Hindlimb muscle (tissue), 1 donor: Measurements from ENCODE around the gene DYNLT1. TPM values are rescaled to one million over a fixed set of nuclear protein-coding genes. Genes with fewer than 3 reads are reported as not detected.
"Not testable (repeated sequence)": the region's sequence is repeated elsewhere in the genome, so short reads cannot be mapped to it uniquely, and the experiment has no call there.

ENCODE experiments used
- DNase-seq: peaks from one replicate; pipeline ENCODE4 v3.0.0-alpha.2; 2013
- polyA plus RNA-seq: library from polyadenylated mRNA; unstranded; fragments of 120-200 nt; gene quantifications from one replicate; pipeline ENCODE4 v1.2.1, GENCODE V29; 2013; ENCODE audit not compliant: insufficient read length

Gene DYNLT1
- polyA plus RNA-seq, result 71.5 TPM

DNA sequence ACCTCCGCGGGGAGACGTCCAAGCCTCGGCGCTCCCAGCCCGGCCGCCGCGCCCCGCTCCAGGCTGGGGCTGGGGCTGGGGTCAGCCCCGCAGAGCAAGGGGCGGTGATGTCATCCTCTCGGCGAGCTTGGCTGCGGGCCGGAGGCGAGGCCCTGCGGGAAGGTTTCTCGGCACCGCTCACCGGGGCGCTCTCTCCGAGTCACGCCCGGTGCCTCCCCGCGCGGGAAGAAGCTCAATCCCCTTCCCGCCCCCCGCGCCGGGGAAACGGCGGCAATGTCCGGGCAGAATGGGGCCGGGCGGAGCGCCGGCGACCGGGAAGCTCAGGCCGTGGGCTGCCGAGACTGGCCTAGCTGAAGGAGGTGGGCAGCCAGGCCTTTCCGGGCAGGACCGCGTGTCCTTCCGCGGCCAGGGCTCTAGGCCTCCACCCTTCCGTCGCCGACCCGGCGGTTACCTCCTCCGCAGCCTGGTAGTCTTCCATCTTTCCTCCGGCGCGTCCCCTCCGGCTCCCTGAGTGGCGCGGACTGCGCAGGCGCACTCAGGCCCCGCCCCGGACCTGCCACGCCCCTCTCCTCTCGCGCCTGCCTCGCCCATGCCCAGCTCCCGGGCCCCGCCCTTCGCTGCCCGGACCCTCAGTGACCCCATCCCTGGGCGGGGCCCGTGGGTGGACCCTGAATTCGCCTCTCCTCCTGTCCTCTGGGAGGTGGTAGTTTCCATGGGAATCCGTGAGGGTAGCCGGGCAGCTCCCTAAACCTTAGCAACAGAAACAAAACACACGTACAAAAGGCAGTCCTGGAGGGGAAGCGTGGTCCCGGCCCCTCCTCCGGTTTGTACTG lies at the start of gene DYNLT1:
Gene DYNLT1 (minus strand): TSS at position 513 of the 833 bp plus-strand sequence. CDS start 35 bp downstream, at position 478.
- peak; percentile 93 for DNase-seq

DNA sequence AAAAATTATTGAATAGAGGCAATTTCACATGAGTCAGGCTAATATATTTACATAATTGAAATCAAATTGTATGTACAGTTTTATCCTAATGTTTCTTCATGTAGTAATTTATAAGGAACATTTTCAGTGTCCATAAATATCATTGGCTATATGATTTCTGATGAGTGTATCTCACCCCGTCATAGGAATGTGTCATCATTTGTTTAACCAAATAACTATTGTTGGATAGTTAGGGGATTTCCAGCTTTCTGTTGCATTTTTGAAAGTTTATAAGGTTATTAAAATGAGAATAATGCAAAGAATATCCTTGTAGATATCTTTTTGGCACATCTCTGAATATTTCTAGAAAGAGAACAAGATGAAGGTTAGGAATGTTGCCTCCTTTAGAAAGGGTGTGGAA lies 44.3 kb upstream of the DYNLT1 start:
- DNase-seq, result no peak

DNA sequence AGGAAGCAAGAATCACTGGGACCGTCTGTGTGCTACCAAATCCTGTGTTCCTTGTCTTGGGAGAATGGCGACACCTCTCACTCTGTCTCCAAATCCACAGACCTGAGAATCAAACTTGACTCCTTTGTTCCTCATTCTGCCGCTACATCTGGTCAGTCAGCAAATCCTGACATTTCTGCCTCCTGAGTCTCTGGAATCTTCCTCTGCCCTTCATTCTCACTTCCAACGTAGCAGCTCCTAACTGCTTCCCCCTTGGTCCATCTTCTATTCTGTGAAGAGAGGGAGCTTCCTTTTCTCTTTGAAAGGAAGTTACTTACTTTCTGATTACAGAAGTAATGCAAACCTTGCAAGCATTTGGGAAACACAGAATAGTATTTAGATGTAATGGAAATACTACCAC lies 43.0 kb upstream of the DYNLT1 start:
- DNase-seq, result no peak

DNA sequence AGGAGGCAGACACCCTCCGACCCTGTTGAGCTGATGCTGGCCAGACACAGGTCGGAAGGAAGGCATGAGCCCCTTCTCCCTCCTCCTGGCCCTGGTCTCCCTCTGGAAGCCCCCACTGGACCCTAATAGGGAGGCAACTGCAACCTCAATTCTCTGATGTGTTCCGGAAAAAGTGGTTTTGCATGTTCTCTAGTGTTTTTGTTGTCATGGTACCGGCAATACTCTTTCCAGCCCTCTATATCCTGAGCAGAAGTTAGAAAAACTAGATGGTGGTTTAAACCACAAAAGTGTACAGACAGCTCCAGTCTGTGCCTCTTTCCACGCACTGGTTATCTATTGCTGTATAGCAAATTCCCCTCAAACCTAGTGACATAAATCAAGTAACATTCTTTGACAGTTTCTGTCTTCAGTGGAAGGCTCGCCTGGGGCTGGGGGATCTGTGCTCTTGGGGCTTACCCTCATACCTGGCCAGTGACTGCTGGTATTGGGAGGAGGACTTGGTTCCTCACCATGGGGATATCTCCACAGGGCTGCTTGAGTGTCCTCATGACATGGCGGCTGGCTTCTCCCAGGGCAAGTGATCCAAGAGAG lies 42.3 kb upstream of the DYNLT1 start:
- no peak for DNase-seq

DNA sequence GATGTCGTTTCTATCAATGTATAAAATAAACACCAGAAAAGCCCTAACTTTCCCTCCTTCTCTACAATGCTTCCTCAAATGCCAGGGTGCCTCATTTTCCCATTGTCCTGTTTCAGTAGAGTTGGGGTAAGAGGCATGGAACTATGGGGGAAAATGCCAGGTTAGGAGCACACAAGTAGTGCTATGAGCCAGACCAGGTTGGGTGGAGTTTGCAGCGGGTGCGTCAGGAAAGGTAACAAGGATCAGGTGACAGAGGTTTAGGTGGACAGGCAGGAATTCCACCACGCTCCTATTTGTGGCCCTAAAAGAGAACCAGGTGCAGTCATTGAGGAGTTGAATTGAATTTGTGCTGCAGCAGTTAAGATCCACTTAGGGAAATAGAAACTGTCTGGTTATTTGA lies 41.8 kb upstream of the DYNLT1 start:
- no peak for DNase-seq

DNA sequence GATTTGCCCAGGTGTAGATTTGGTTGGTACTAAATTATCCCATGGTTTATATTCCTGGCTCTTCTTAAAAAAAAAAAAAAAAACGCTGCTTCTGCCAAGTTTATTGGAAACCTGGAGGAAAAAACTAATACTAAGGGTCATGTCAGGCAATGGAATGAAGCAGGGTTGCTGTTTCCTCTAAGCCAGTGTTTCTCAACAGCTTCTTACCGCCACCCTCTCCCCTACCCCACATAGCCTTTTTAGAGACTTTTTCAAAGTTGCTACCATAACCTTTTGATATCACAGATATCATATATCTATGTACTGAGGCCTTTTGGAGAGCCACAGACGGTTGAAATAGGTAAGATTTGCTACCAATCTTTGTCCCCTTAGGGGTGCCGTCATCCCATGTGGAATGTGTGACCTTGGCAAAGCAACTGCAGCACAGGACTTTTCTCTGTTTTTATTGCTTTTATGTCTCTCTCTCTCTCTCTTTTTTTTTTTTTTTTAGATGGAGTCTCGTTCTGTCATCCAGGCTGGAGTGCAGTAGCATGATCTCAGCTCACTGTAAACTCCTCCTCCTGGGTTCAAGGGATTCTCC lies 40.3 kb upstream of the DYNLT1 start:
- DNase-seq, result no peak

DNA sequence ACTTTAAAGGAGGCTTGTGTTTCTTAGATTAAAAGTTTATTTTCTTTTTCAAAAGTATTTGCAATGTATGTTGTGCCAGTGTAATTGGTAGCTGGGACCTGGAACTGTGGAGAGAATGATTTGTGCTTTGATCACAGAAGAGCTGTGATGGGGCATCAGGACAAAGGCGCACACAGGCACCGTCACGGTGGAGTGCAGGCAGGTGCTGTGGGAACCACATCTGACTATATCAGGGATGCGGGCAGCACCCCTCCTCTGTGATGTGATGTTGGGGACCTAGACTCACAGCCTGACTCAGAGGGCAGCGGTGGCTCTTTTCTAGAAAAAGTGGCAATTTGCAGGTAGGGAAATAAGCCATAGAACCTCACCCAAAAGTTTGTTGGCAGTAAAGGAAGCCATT lies 39.8 kb upstream of the DYNLT1 start:
- DNase-seq, result no peak

DNA sequence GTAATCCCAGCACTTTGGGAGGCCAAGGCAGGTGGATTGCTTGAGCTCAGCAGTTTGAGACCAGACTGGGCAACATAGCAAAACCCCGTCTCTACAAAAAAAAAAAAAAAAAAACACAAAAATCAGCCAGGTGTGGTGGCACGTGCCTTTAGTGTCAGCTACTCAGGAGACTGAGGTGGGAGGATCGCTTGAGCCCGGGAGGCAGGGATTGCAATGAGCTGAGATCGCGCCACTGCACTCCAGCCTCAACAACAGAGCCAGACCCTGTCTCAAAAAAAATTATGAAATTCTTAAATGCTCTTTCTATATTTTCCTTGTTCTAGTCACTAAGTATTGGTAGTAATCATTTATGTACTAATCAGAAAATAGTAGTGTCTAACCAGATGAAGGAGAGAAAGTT lies 35.9 kb upstream of the DYNLT1 start:
- DNase-seq, result no peak

DNA sequence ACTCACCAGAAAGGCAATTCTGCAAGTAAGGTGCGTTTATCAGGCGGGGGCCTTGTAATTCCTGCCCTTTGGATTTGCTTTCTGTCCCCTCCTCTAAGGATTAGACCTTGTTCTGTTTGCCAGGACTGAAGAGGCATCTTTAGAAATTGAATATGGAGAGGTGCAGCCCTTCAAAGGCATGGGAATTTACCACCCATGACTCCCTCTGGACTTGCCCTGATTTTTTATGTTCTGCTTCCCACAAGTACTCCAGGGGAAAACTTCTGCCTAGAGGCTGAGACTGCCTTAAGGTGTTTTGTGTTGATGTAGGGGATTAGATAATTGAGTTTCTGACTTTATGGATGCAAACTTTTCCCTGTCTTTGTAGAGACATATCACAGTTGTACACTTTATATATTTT lies 35.5 kb upstream of the DYNLT1 start:
- no peak for DNase-seq

DNA sequence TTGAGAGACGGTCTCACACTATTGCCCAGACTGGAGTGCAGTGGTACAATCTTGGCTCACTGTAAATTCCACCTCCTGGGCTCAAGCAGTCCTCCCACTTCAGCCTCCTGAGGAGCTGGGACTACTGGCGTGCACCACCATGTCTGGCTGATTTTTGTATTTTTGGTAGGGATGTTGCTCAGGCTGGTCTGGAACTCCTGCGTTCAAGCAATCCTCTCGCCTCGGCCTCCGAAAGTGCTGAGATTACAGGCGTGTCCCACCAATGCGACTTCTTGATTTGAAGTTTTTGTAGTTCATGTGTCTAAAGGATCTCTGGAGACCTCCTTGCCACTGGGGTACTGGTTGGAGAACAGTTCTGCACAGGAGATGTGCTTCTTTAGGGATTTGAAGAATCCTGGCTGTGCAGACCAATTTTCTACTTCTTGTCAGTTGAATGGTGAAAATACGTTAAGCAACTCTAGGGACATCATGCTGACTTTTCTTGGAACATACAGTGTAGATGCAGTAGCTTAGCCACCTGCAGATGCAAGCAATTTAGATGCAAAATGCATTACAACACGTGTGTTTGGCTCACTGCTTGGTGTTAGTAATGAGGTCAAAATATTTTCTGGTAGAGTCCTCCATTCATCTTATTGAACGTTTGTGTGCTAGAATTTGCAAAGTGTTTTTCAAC lies 33.5 kb upstream of the DYNLT1 start:
- DNase-seq, result no peak

DNA sequence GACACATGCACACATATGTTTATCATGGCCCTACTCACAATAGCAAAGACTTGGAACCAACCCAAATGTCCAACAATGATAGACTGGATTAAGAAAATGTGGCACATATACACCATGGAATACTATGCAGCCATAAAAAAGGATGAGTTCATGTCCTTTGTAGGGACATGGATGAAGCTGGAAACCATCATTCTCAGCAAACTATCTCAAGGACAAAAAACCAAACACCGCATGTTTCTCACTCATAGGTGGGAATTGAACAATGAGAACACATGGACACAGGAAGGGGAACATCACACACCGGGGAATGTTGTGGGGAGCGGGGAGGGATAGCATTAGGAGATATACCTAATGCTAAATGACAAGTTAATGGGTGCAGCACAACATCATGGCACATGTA lies 32.6 kb upstream of the DYNLT1 start:
- not testable (repeated sequence) for DNase-seq

DNA sequence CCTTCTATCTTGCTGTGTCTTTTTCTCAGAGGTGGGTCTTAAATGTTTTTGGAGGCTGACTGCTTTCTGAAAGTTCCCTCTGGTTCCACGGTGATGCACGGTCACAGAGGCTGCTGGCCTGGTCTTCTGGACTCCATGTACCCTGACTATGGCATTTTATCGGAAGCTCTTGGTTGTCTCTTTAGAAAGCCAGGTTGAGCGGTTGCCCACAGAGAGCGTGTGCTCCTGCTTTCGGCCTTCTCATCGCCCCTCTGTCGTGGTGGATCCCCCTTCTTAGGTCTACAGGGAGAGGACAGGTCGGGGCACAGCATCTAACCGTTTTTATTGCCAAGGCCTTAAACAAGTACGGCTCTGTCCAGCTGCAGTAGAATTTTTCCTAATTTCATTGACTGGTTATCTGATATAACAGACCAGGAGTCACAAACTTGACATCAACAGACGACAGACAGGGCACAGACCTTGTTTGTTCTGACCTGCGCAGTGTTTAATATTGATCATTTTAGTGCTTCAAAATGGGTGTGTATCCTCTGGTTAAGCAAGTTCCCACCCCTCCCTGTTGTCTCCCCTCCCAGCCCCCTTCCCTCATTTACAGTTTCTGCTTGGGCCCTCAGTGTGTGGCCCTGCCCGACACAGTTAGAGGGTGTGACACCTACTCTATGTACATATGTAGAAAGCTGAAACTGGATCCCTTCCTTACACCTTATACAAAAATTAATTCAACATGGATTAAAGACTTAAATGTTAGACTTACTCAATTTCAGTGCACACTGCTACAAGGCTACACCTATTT lies 30.0 kb upstream of the DYNLT1 start:
- no peak for DNase-seq

DNA sequence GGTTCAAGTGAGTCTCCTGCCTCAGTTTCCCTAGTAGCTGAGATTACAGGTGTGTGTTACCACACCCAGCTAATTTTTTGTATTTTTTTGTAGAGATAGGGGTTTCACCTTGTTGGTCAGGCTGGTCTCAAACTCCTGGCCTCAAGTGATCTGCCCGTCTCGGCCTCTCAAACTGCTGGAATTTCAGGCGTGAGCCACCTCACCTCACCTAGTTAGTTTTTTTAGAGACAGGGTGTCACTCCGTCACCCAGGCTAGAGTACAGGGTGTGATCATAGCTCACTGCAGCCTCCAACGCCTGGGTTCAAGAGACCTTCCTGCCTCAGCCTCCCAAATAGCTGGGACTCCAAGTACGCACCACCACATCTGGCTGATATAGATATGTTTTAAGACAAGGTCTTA lies 28.2 kb upstream of the DYNLT1 start:
- DNase-seq, result no peak

DNA sequence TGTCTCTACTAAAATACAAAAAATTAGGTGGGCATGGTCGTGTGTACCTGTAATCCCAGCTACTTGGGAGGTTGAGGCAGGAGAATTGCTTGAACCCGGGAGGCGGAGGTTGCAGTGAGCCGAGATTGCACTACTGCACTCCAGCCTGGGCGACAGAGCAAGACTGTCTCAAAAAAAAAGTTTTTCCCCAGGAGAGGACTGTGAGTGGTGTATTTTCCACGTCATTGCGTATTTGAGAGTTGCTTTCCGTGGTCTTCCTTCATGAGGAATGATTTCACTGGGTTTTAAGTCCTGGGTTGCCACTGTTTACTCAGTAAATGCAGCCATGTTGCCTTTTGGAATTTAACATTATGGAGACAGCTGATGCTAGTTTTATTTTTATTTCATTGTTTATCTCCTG lies 27.6 kb upstream of the DYNLT1 start:
- not testable (repeated sequence) for DNase-seq

DNA sequence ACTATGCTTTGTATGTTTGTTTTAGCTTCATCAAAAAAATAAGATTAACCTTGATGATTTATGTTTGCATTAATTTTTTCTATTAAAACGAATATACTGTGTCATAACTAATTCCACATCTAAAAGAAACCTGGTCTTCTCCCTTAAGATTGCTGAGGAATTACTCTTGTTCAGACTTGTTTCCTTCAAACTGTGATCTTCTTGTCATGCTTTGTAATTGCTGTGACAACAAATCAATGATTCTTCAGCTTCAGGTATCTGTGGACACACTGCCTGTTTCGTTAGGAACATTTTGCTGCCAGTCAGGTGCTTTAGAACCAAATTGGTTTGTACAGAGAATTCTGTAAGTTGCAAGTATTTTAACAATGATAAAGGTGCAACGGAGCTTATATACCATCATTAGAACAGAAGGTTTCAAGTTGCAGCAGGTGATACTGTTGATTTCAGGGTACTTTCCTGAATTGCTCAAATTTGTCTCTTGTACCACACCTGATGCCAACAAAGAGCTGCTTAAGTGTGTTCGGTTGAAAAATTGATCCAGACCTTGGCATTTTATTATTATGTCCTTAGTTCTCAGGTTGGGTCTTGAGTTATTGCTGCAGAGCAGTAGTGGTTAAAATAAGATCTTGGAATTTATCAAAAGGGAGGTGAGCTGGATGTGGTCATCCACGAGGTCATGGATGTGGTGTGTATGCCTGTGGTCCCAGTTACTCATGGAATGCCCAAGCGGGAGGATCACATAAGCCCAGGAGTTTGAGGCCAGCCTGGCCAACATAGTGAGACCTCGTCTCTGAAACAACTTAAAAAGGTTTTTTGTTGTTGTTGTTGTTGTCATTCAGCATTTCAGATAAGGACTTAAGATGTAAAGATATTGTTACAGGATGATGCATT lies 24.8 kb upstream of the DYNLT1 start:
- no peak for DNase-seq

DNA sequence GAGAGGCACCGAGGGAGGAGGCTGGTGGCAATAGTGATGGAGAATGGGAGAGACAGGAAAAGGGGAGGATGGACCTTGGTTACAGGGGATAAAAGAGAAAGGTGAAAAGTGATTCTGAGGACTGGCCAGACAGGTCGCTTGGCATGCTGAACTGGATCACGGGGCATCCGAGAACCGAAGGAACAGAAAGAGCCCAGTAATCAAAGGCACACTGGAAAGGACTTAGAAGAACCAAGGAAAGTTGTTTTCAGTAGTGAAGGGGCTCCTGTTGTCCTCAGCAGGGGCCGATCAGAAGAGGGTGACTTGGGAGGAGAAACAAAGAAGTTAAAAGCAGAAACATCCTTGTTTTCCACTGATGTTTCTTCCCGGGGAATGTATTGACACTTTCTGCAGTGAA lies 24.2 kb upstream of the DYNLT1 start:
- no peak for DNase-seq

DNA sequence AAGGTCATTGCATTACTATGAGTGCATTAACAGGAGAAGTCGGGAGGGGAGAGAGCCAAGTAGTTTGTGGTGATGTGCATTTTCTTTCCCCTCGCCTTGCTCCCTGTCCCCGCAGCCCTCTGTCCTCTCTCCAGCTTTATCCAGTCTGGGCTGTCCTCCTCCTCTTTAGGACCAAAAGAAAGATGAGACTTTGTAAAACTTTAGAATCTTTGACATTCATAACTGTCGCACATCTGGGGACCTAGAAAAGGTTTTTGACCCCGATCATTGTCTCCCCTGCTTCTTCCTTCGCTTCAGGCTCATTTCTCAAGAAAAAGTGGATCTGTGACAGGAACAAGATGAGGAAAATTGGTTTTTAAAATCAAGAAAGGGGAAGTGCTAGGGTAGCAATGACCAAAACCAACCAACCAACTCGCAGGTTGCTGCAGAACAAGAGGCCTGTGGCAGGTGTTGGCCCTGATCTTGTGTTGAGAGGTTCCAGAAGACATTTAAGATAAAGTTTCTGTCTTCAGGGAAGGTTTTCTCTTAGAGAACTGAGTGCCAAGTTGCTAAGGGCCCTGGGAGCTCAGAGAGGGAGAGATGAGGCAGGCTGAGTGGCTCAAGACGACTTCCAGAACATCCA lies 22.9 kb upstream of the DYNLT1 start:
- no peak for DNase-seq

DNA sequence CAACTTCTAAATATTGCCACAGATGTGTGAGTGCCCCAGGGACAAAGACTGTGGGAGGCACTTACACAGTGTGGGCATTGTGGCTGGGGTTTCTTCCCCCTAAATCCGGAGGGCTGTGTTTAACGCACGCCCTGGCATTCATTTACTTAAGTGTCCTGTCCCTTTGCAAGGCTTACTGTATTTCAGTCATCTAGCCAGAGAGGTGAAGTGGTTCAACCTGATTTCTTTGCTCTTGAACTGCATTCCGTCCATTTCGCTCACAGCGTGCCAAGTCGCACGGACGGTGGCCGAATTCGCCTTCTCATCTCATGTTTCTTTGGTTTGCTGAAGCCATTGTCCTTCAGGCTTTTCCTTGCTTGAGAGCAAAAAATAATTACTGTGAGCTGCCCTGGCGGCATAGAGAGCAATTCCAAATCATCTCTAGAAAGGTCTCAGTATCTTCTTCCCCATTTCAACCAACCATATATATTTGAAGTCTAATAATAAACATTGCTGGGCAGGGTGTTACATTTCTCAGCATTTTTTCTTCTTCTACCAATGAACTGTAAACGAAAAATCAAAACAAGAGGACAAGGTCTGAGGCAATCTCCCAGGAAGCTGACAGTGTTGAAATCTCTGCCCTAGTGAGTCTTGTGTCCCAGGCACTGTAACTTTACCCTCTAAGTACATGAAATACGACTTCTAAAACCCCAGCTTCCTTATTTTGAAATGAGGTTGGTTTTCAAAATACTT lies 22.3 kb upstream of the DYNLT1 start:
- no peak for DNase-seq

DNA sequence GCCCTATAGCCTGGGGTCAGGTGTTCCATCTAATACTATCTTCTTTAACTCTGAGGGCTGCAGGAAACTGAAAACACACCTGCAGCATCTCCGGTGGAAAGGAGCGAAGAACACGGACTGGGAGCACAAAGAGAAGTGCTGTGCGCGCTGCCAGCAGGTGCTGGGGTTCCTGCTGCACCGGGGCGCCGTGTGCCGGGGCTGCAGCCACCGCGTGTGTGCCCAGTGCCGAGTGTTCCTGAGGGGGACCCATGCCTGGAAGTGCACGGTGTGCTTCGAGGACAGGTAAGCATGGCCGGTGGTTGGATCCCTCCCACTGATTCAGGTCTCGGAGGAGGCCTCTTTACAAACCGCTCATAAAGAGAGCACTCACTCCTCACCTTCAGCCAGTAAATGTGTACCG lies 20.8 kb upstream of the DYNLT1 start:
- no peak for DNase-seq

DNA sequence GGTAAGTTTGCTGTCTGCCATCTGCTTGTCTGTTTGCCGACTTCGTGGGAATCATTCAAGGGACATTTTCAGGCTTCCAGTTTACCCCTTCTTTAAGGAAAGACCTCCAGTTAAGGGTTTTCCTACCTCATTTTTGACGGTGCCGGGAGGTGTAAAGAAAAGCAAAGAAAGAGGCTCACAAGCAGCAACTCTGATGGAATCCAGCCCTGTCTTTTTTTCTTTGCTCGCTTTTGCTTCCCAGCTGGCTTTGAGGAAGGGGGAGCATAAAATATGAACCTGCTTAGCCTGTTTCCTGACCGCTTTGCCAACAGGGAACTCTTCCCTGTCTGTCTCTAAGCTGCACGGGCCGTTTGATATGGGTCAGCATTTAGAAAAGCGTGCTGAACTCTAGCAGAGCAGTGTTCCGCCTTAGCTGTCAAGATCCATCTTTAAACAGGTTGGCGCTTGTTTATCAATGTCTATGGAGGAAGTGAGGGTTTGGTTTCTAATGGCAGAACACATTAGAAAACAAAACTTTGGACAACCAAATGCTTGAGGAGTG lies 19.2 kb upstream of the DYNLT1 start:
- no peak for DNase-seq
